Measurements from ENCODE around the gene MAD1L1. TPM values are rescaled to one million over a fixed set of nuclear protein-coding genes. Genes with fewer than 3 reads are reported as not detected.

MAD1L1 gene
- polyA plus RNA-seq, 1 experiment = 32.0 TPM

DNA sequence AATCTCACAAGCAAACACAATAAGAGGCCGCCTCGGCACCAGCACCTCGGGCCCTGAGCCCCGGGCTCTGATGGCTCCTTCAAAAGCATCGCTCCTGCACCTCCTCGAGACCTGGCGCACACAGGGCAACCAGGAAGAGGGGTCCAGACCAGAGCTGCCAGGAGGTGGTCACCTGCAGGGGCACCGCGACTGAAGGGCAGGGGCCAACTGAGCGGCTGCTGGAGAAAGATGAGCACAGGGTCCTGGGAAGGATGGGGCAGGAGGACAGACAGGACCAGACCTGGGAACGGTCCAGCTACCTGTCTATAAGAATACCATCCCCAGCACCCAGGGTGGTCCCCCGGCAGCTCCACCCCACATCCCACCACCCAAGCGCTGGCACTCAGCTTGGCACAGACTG lies 20.8 kb downstream of the MAD1L1 start:
- ChIA-PET POLR2A (no interaction called here), CTCF (interaction anchor here (0.6 to 1.5 kb wide), 3 partner anchors 136 to 633 kb away, joined by 3 to 4 read pairs (median 4); no protein-coding TSS in a partner anchor)
- no peak for TF ChIP-seq CTCF (IDR thresholded peaks at IDR 0.05; ENCODE audit: insufficient read depth, low read depth, low read length)
- H3K27me3 ChIP-seq (ENCODE audit: control insufficient read depth, insufficient read depth, low read length) = no peaks in the 10 kb centered on the region
- DNase-seq (ENCODE audit: low read depth) = no peak
- H3K4me3 ChIP-seq (ENCODE audit: low read depth, low read length) = no peak overlapping the region
- H3K36me3 ChIP-seq (ENCODE audit: control insufficient read depth, insufficient read depth, low read length) = peaks cover 28% of the 10 kb centered on the region

DNA sequence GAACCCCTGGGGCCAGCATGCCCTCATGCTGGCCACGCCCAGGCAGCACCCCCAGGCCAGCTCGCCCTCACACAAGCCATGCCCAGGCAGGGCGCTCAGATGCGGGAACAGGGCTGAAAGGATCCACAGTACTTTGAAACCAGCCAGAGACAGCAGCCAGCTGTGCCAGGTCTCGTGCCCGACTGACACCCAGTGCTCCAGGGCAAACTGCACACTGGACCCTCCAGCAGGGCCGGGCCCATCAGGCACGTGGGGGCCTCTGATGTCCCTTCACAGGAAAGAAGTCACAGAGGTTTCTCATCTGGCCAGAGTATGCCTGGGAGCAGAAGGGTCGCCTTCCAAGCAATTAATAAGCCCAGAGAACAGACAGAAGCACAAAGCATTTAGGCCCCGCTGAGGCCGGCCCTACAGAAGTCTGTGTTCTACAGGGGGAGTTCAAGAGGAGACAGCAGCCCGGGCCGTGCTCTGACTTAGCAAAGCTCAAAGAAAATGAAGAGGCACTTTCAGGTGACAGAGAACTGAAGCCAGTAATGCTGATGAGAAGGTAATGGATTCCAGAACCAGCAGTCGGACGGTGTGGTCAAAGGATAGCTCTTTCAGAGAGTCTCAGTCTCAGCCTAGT lies 21.4 kb downstream of the MAD1L1 start:
- ChIA-PET POLR2A (no interaction called here), CTCF (interaction anchor here (0.6 to 2.5 kb wide), 4 partner anchors 137 to 632 kb away, joined by 3 to 15 read pairs (median 4); no protein-coding TSS in a partner anchor)
- Histone ChIP-seq H3K4me3 (ENCODE audit: low read depth, low read length) (no peak overlapping the region), H3K27me3 (ENCODE audit: control insufficient read depth, insufficient read depth, low read length) (no peaks in the 10 kb centered on the region), H3K36me3 (ENCODE audit: control insufficient read depth, insufficient read depth, low read length) (peaks cover 25% of the 10 kb centered on the region)
- TF ChIP-seq CTCF (IDR thresholded peaks at IDR 0.05; ENCODE audit: insufficient read depth, low read depth, low read length) = no peak
- DNase-seq (ENCODE audit: low read depth) = no peak

DNA sequence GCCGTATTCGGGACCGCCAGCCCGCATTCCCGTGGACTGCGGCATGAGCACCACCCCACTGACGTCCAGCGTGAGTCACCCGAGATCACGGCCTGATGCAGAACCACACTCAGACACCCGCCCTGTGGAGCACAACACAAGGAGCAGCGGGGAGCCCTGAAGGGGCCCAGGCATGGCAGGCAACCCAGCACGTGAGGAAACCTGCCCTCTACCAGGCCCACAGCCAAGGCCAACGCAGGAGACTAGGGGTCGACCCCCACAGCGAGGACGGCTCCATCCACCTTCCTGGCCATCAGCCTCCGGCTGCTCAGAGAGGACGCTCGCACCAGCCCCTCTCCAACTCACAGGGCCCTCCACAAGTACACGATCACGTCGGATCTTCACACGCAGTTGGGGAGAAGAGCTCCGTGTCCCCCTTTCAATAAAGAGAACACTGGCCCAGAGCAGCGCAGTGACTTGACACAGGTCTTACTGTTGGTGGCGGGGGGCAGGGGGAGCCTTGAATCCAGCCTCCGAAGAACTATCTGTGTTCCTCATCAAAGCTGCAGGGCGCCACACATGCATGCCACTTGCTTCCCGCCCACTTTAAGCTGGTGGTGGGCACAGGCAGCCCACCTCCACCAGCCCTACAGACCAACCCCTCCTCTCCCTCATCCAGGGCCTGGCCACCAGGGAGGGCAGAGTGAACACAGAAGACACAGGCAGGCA lies 22.0 kb downstream of the MAD1L1 start:
- Histone ChIP-seq H3K36me3 (ENCODE audit: control insufficient read depth, insufficient read depth, low read length) (peaks cover 20% of the 10 kb centered on the region), H3K27me3 (ENCODE audit: control insufficient read depth, insufficient read depth, low read length) (no peaks in the 10 kb centered on the region), H3K4me3 (ENCODE audit: low read depth, low read length) (no peak overlapping the region)
- CTCF ChIA-PET = interaction anchor here (1.1 to 2.5 kb wide), 6 partner anchors 35 to 632 kb away, joined by 3 to 15 read pairs (median 5); no protein-coding TSS in a partner anchor
- DNase-seq (ENCODE audit: low read depth) = no peak
- POLR2A ChIA-PET = no interaction called here
- no peak for TF ChIP-seq CTCF (IDR thresholded peaks at IDR 0.05; ENCODE audit: insufficient read depth, low read depth, low read length)

DNA sequence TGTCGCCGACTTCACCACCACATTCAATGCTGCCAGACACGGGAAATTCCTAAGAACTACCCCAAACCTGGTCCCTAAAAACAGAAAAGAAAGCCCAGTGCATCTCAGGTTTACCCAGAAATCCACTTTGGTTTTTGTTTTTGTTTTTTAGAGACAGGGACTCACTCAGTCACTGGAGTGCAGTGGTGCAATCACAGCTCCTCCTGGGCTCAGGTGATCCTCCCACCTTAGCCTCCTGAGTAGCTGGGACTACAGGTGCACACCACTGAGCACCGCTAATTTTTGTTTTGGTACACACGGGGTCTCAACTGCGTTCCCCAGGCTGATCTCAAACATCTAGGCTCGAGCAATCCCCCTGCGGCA lies 22.8 kb downstream of the MAD1L1 start:
- POLR2A ChIA-PET = no interaction called here
- H3K36me3 ChIP-seq (ENCODE audit: control insufficient read depth, insufficient read depth, low read length) = peaks cover 17% of the 10 kb centered on the region
- DNase-seq (ENCODE audit: low read depth) = no peak
- no peaks in the 10 kb centered on the region for H3K27me3 ChIP-seq (ENCODE audit: control insufficient read depth, insufficient read depth, low read length)
- H3K4me3 ChIP-seq (ENCODE audit: low read depth, low read length) = no peak overlapping the region
- CTCF ChIA-PET = interaction anchor here (0.8 to 2.5 kb wide), 25 partner anchors 15 to 675 kb away, joined by 3 to 15 read pairs (median 4); no protein-coding TSS in a partner anchor
- TF ChIP-seq CTCF (IDR thresholded peaks at IDR 0.05; ENCODE audit: insufficient read depth, low read depth, low read length) = no peak

- POLR2A ChIA-PET = interaction anchor here (0.5 kb wide), 1 partner anchor 545 kb away, joined by 9 read pairs; no protein-coding TSS in a partner anchor
- no peak overlapping the region for H3K4me3 ChIP-seq (ENCODE audit: low read depth, low read length)
- peak; percentile 93 for TF ChIP-seq CTCF (IDR thresholded peaks at IDR 0.05; ENCODE audit: insufficient read depth, low read depth, low read length)
- H3K36me3 ChIP-seq (ENCODE audit: control insufficient read depth, insufficient read depth, low read length) = peaks cover 14% of the 10 kb centered on the region
- CTCF ChIA-PET = interaction anchor here (0.7 to 2.5 kb wide), 32 partner anchors 14 to 674 kb away, joined by 3 to 15 read pairs (median 4); no protein-coding TSS in a partner anchor
- no peaks in the 10 kb centered on the region for H3K27me3 ChIP-seq (ENCODE audit: control insufficient read depth, insufficient read depth, low read length)
- no peak for DNase-seq (ENCODE audit: low read depth)
Observed at GRCh38 chr7:2209146-2209960, 23.4 kb downstream of the MAD1L1 start.
